Muscle layer of duodenum (tissue), 2 donors: ENCODE measurements around the gene ATN1.

Source experiments
- H3K27ac ChIP-seq: one replicate; pipeline ENCODE4 v1.7.0; 2013; ENCODE audit warnings: mild to moderate bottlenecking, low read length
- H3K27me3 ChIP-seq: one replicate; pipeline ENCODE4 v1.7.0; 2013; ENCODE audit warnings: low read depth, mild to moderate bottlenecking, control low read depth, low read length
- H3K36me3 ChIP-seq, 2 donors: one replicate each; pipeline ENCODE4 v1.7.0; 2013; ENCODE audit warnings: low read length in 2 of 2, control low read depth in 1 of 2, mild to moderate bottlenecking in 1 of 2; ENCODE audit not compliant: insufficient read depth in 2 of 2, control insufficient read depth in 1 of 2
- H3K4me1 ChIP-seq, 2 donors: one replicate each; pipeline ENCODE4 v1.7.0; 2013; ENCODE audit warnings: low read length in 2 of 2, mild to moderate bottlenecking in 2 of 2, control low read depth in 1 of 2, moderate library complexity in 1 of 2; ENCODE audit not compliant: insufficient read depth in 2 of 2, control insufficient read depth in 1 of 2
- H3K4me3 ChIP-seq, 2 donors: one replicate each; pipeline ENCODE4 v1.7.0; 2013; ENCODE audit warnings: low read length in 2 of 2, low read depth in 1 of 2, mild to moderate bottlenecking in 1 of 2
- H3K9me3 ChIP-seq, 2 donors: one replicate each; pipeline ENCODE4 v1.7.0; 2013; ENCODE audit warnings: low read length in 2 of 2, control low read depth in 1 of 2, mild to moderate bottlenecking in 1 of 2; ENCODE audit not compliant: control insufficient read depth in 1 of 2
- donor health status: healthy.

Gene ATN1

GRCh38 chr12:6948873-6949594 lies 21.3 kb downstream of the ATN1 start:
- no peaks in the 10 kb centered on the region for H3K27me3 ChIP-seq

GRCh38 chr12:6950401-6950801 lies 22.6 kb downstream of the ATN1 start:
- Histone ChIP-seq H3K4me1 (peaks cover 12 to 19% of the 10 kb centered on the region in 2 donors), H3K27me3 (no peaks in the 10 kb centered on the region), H3K4me3 (peak overlapping the region in 1 of 2 donors; percentile 11), H3K36me3 (peaks cover 0 to 3% of the 10 kb centered on the region in 2 donors), H3K27ac (peak overlapping the region; percentile 31), H3K9me3 (no peaks in the 10 kb centered on the region)

More at GRCh38 chr12:6948873-6949594, 21.3 kb downstream of the ATN1 start:
- Histone ChIP-seq H3K27ac (no peak overlapping the region), H3K9me3 (no peaks in the 10 kb centered on the region), H3K4me3 (no peak overlapping the region), H3K4me1 (peaks cover 18 to 19% of the 10 kb centered on the region in 2 donors), H3K36me3 (peaks cover 0 to 3% of the 10 kb centered on the region in 2 donors)

- Histone ChIP-seq H3K4me3 (peak within 1 kb of the TSS; percentile 42 to 60), H3K9me3 (no peaks in the 10 kb centered on the region), H3K4me1 (peaks cover 6 to 14% of the 10 kb centered on the region in 2 donors), H3K36me3 (peaks cover 0 to 3% of the 10 kb centered on the region in 2 donors), H3K27me3 (no peaks in the 10 kb centered on the region), H3K27ac (peak within 1 kb of the TSS; percentile 45)
Observed at GRCh38 chr12:6950811-6951540, 23.2 kb downstream of the ATN1 start, which contains the start of gene PTPN6. PTPN6 (plus strand) TSS chr12:6951356; CDS start chr12:6951513, 157 bp downstream.

DNA sequence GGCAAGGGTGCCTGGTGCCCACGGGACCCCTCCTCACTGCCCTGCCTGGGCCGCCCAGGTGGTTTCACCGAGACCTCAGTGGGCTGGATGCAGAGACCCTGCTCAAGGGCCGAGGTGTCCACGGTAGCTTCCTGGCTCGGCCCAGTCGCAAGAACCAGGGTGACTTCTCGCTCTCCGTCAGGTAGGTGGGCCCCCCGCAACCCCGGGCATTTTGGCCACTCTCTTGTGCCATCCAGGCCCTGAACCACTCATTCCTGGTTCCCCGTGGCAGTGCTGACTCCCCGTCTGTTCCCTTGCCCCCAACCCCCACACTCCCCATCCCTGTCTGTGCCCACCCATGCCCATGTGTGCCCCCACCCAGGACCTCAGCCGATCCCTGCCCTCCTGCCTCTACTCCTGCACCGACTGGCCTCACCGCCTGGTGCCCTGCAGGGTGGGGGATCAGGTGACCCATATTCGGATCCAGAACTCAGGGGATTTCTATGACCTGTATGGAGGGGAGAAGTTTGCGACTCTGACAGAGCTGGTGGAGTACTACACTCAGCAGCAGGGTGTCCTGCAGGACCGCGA lies 23.9 kb downstream of the ATN1 start:
- peaks cover 0 to 3% of the 10 kb centered on the region in 2 donors for H3K36me3 ChIP-seq
- peaks cover 5 to 9% of the 10 kb centered on the region in 2 donors for H3K4me1 ChIP-seq
- H3K27me3 ChIP-seq, result no peaks in the 10 kb centered on the region
- no peaks in the 10 kb centered on the region for H3K9me3 ChIP-seq
- H3K27ac ChIP-seq, result peak overlapping the region; percentile 45
- peak overlapping the region; percentile 42 to 60 for H3K4me3 ChIP-seq

DNA sequence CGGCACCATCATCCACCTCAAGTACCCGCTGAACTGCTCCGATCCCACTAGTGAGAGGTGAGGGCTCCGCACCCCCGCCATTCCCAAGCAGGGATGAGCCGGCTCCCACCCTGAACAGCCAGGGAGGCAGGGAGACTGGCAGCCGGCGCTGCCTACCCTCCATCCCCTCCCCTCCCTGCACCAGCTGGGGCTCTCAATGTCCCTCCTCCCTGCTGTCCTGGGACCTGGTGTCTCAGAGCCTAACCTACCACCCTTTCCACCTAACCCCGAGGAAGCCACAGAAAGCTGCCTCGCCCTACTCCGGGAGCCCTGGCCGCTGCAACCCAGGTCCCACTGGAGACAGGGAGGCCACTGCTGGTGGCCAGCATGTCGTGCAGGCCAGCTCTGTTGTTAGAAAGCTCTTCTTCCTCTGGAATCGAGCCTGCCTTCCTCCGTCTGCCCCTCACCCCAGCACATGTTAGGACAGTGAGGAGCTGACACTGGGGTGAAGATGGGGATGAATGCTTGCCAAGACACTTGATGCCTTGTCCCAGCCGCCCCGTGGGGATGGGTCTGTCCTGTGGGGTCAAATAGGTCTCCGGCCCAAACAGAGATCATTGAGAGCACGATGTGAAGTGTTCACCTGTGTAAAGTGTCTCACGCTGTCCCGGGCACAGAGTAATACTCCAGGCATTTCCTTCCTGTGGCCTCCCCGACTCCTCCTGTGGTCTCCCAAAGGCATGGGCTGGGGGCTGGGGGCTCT lies 24.5 kb downstream of the ATN1 start:
- Histone ChIP-seq H3K4me3 (peak overlapping the region; percentile 42 to 60), H3K27ac (peak overlapping the region; percentile 45), H3K9me3 (no peaks in the 10 kb centered on the region), H3K36me3 (no peaks in the 10 kb centered on the region), H3K27me3 (no peaks in the 10 kb centered on the region), H3K4me1 (peaks cover 0 to 9% of the 10 kb centered on the region in 2 donors)

DNA sequence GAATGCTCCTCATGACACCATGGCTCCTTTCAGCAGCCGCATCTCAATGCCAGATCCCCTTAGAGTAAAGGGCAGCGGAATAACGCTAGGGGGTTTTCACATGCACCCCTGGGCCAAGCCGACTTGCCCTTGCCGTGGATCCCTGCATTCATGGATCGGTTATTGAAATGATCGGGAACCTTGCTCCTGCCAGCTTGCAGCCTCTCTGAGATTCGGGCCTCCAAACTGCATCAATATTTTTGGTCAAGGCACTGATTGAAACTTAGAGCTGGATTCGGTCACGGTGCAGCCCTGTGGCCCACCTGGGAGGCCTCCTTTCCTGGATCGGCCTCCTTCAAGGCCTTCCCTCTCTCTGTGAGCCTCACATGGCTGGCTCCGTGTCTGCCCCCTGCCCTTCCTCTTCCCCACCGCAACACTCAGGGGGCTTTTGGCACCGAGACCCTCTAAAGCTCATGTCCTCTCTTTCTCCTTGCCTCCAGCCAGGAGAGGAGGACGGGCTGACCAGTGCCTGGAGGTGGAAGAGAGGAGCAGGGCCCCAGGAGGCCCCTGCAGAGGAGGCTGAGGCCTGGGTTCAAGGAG lies 25.2 kb downstream of the ATN1 start:
- Histone ChIP-seq H3K4me3 (peak overlapping the region; percentile 42 to 60), H3K27ac (peak overlapping the region; percentile 60), H3K27me3 (no peaks in the 10 kb centered on the region), H3K4me1 (peaks cover 0 to 12% of the 10 kb centered on the region in 2 donors), H3K36me3 (no peaks in the 10 kb centered on the region), H3K9me3 (no peaks in the 10 kb centered on the region)

DNA sequence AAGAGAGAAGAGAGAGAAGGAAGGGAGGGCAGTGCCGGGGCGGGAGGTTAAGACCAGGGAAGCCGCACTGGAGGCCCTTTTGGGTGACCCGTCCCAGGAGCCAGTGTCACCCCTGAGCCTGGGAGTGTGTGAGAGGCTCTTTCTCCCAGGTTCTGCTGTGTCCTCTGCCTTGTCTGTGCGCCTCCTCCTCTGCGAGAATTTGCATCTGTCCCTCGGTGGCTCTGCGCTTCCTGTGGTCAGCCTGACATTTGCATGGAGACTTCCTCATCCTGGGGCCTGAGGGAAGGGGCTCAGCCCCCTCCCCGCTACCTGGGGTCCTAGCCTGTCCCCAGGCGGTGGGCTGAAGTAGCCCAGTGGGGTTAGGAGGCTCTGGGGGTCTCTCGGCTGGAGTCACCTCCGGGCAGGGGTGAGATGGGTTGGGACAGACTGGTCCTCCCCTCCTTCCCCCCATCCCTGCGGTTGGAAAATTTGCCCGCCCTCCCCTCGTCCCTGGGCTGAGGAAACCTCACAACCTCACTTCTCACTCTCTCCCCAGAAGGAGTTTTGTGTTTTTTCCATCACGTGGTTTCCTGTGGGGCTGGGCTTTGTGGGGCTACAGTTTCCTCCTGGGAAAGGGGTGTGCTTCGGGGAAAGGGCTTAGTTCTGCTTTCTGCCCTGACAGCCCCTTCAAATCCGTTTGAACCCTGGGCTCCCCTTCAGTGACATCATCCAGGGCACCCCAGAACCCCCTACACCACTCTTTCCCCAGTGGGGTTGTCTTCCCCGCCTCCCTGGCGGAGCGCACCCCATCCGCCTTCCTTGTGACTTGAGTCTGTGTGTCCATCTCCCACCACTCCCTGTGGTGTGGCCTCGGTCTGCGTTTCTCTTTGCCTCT lies 25.9 kb downstream of the ATN1 start:
- Histone ChIP-seq H3K27ac (peak overlapping the region; percentile 60), H3K4me3 (peak overlapping the region; percentile 42 to 60), H3K36me3 (no peaks in the 10 kb centered on the region), H3K4me1 (peaks cover 2 to 14% of the 10 kb centered on the region in 2 donors), H3K9me3 (no peaks in the 10 kb centered on the region), H3K27me3 (no peaks in the 10 kb centered on the region)

- no peaks in the 10 kb centered on the region for H3K27me3 ChIP-seq
- peak overlapping the region in 1 of 2 donors; percentile 60 for H3K4me3 ChIP-seq
- H3K27ac ChIP-seq, result peak overlapping the region; percentile 60
- no peaks in the 10 kb centered on the region for H3K9me3 ChIP-seq
- H3K4me1 ChIP-seq, result peaks cover 4 to 14% of the 10 kb centered on the region in 2 donors
- no peaks in the 10 kb centered on the region for H3K36me3 ChIP-seq
Observed at GRCh38 chr12:6954316-6955107, 26.8 kb downstream of the ATN1 start.

GRCh38 chr12:6955108-6956020 lies 27.6 kb downstream of the ATN1 start:
- H3K36me3 ChIP-seq, result no peaks in the 10 kb centered on the region
- H3K4me1 ChIP-seq, result peaks cover 4 to 16% of the 10 kb centered on the region in 2 donors

More at GRCh38 chr12:6955108-6956020, 27.6 kb downstream of the ATN1 start:
- Histone ChIP-seq H3K27me3 (no peaks in the 10 kb centered on the region), H3K27ac (no peak overlapping the region), H3K9me3 (no peaks in the 10 kb centered on the region), H3K4me3 (no peak overlapping the region)
